Activated T-helper 1 cell treated with Interleukin-2 at 50 U/mL for 16 hours (primary cell): ENCODE data around the gene IL4R.
A peak's percentile ranks its signal among the peaks of the same experiment; 100 is the strongest.

Experiments
- DNase-seq: peaks from one replicate; pipeline ENCODE4 v3.0.0-alpha.2; 2020; ENCODE audit warnings: low read depth

Gene IL4R

DNA sequence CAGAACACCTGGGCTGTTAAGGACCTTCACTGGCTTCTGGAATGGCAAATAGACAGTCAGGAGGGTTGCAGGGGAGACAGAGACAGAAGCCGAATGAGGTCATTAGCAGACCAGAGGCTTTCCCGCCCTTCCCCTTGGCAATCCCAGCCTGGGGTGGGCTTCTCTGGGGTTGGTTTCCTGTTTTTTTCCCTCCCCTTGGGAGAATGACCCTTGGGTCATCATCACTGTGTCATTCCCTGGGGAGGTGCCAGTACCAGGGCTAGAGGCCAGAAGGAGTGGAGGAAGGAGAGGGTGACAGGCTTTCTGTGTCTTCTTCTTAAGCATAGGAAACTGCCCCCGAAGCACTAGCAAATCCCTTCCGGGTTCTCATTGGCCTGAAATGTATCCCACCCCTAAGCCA is 45.3 kb downstream of the IL4R start:
- no peak for DNase-seq

DNA sequence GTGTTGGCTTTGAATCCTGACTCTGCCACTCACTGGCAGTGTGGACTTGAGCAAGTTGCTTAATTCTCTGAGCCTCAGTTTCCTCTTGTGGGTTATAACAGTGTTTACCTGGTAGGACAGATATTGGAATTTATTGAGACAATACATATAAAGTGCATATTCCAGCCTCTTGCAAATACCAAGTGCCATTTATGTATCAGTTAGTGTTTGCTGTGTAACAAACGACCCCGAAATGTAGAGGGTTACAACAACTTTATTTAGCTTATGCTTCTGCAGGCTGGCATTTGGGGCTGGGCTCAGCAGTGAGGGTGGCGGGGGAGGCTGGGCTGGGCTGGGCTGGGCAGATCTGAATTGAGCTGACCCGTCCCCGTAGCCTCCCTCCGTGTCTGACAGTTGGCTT is 45.8 kb downstream of the IL4R start:
- no peak for DNase-seq

DNA sequence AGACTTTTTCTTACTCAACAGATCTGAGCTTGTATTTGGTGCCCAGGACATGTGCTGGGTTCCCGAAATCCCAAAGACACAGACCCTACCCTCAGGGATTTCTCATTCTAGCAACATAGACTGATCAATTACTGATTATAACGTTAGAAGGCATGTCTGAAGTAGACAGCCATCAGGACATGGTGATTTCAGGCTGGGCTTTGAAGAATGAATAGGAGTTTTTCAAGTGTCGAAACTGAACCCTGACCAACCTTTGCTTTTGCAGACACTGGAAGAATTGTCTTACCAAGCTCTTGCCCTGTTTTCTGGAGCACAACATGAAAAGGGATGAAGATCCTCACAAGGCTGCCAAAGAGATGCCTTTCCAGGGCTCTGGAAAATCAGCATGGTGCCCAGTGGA is 48.2 kb downstream of the IL4R start:
- DNase-seq = no peak

DNA sequence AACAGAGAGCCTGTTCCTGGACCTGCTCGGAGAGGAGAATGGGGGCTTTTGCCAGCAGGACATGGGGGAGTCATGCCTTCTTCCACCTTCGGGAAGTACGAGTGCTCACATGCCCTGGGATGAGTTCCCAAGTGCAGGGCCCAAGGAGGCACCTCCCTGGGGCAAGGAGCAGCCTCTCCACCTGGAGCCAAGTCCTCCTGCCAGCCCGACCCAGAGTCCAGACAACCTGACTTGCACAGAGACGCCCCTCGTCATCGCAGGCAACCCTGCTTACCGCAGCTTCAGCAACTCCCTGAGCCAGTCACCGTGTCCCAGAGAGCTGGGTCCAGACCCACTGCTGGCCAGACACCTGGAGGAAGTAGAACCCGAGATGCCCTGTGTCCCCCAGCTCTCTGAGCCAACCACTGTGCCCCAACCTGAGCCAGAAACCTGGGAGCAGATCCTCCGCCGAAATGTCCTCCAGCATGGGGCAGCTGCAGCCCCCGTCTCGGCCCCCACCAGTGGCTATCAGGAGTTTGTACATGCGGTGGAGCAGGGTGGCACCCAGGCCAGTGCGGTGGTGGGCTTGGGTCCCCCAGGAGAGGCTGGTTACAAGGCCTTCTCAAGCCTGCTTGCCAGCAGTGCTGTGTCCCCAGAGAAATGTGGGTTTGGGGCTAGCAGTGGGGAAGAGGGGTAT is 48.9 kb downstream of the IL4R start:
- no peak for DNase-seq

DNA sequence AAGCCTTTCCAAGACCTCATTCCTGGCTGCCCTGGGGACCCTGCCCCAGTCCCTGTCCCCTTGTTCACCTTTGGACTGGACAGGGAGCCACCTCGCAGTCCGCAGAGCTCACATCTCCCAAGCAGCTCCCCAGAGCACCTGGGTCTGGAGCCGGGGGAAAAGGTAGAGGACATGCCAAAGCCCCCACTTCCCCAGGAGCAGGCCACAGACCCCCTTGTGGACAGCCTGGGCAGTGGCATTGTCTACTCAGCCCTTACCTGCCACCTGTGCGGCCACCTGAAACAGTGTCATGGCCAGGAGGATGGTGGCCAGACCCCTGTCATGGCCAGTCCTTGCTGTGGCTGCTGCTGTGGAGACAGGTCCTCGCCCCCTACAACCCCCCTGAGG is 49.5 kb downstream of the IL4R start:
- no peak for DNase-seq

DNA sequence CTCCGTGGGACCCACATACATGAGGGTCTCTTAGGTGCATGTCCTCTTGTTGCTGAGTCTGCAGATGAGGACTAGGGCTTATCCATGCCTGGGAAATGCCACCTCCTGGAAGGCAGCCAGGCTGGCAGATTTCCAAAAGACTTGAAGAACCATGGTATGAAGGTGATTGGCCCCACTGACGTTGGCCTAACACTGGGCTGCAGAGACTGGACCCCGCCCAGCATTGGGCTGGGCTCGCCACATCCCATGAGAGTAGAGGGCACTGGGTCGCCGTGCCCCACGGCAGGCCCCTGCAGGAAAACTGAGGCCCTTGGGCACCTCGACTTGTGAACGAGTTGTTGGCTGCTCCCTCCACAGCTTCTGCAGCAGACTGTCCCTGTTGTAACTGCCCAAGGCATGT is 50.0 kb downstream of the IL4R start:
- DNase-seq = no peak

DNA sequence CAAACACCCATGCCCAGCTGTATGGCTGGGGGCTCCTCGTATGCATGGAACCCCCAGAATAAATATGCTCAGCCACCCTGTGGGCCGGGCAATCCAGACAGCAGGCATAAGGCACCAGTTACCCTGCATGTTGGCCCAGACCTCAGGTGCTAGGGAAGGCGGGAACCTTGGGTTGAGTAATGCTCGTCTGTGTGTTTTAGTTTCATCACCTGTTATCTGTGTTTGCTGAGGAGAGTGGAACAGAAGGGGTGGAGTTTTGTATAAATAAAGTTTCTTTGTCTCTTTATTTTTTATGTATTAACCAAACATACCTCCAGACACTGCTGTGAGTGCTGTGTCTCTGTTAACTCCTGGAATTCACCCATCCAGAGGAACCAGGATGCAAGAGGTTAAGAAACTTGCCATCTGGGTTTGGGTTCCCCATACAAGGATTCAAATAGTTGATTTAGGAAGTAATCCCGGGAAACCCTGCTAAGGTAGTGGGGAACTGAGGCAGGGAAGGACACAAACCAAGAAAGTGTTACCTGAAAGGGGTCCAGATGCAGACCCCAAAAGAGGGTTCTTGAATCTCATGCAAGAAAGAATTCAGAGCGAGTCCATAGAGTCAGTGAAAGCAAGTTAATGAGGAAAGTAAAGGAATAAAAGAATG is 50.8 kb downstream of the IL4R start:
- DNase-seq = no peak

DNA sequence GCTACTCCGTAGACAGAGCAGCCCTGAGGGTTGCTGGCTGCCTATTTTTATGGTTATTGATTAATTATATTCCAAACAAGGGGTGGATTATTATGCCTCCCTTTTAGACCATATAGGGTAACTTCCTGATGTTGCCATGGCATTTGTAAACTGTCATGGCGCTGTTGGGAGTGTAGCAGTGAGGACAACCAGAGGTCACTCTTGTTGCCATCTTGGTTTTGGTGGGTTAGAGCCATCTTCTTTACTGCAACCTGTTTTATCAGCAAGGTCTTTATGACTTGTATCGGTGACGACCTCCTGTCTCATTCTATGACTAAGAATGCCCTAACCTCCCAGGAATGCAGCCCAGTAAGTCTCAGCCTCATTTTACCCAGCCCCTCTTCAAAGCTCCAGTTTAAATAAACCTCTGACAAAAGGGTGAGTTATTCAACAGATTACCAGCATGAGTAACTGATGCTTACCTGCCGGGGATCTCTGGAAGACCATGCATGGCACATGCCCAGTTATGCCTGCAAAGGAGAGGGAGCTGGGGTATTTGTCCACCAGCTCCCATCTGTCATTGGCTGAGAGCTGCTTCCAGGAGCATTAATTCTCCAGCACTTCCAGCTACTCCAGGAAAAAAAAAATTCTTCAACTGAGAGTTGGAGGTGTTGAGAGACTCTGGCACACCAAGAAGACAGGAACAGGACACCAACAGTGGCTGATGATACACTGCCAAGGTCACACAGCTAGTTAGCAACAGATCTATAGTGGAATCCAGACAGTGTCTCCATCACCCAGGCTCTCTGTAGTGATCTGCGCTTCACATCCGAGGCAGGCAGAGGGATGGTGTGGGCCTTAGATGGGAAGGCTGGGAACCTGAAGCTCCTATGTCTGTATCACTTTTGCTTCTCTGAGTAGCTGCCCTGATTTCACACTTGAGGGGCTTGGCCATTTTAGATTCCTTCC is 51.6 kb downstream of the IL4R start:
- no peak for DNase-seq

DNA sequence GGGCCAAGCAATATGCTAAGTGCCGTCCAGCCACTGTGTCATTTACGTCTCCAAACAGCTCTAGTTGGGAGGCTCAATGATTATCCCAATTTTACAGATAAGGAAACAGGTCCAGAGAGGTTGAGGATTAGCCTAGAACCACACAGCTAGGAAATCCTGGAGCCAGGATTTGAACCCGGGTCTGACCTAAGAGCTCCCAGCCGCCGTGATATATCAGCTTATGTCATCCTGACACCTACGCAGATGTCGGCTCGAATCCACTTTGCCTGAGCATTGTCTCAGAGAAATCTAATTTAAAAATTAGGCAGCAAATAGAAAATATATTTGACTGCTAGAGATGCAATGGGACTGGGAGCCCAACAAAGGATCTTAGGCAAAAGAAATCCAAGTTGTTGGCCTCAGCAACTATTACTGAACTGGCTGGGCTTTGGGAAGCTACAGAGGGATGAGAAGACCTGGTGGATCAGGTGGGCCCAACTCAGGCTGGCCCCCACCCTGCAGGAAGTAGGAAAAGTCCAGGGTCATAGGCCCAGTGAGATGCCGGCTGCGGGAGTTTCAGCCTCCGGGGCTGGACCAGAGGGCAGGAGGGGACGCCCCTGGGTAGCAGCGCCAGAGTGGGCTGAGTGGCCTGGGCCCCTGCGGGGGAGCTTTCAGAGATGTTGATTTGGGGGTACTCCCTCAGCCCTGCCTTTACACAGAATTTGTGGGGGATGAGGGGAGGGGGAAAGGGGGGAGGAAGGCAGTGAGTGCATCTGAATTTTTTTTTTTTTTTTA is 53.1 kb downstream of the IL4R start:
- peak; percentile 13 for DNase-seq

DNA sequence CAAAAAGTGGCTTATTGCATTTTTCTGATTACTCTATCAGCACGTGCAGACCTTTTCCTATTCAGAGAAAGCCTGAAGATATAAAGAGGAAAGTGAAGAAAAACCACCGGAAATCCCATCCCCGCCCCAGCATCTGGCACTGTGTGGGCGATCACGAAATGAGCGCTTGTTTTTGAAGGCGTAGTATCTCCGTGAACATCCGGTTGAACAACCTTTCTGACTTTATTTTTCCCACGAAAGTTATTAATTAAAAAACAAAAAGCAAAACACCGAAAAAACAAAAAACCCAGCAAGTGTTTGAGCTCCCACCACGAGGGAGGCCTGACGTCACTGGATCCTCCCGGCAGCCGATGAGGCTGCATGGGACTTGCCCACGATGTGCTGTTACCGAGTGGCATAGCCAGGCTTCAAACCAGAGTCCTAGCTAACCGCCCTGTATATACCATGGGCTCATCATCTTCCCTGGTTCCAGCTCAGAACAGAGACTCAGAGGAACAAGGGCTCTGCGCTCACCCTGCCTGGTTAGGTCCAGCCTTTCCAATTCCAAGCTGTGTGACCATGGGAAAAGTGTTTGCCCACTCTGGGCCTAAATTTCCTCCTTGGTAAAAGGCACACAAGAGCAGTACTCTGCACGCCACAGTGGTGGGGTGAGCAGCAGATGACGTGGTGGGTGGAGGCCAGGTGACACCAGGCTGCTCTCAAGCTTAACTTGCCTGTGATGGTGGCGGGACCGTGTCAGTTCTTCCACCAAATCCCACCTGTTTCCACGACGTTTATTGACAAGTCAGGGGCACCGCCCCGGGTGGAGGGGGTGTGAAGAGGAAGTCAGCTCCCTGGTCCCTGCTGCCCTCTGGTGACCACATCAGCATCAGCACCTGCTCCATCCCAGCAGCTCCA is 53.9 kb downstream of the IL4R start:
- DNase-seq = peak; percentile 75

DNA sequence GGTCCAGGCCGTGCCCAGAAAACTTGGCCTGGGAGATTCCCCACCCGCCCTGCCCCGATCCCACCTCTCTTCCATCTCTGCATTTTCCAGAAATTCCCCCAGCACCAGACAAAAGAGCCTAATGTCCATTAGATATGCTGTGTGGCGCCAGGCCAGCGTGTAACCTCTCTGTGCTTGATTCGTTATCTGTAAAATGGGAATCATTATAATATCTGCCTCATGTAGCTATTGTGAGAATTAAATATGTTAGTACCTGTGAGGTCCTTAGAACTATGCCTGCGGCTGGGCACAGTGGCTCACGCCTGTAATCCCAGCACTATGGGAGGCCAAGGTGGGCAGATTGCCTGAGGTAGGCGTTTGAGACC is 54.6 kb downstream of the IL4R start:
- no peak for DNase-seq

DNA sequence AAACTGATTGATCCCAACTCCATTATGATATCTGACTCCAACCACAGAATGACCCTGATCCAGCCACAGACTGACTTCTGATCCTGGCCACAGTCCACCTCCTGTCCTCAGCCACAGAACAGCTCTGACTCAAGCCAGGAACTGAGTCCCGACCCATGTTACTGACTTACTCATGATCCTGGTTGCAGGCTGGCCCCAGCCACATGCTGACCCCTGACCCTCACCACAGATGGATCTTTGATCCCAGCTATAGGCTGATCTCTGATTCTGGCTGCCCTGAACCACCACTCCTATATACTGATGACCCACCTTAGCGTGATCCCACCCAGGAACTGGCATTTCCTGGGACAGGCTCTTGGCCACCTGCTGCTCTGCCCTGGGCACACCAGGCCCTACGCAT is 56.0 kb downstream of the IL4R start:
- no peak for DNase-seq

DNA sequence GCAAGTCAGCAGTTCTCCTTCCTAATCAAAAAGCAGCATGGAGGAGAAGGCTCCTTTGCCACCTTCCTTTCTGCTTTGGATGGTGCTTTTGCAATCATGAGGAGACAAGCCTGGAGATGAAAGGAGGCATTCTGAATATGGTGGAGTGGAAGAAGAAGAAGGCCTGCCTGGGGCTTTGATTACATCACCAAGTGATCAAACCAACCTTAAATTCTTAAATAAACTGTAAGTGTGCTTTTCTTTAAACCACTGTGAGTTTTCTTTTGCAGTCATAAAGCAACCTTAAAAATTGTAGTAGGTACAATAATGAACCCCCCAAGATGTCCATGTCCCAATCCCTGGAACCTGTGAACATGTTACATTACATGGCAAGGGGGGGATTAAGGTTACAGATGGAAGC is 56.5 kb downstream of the IL4R start:
- no peak for DNase-seq

DNA sequence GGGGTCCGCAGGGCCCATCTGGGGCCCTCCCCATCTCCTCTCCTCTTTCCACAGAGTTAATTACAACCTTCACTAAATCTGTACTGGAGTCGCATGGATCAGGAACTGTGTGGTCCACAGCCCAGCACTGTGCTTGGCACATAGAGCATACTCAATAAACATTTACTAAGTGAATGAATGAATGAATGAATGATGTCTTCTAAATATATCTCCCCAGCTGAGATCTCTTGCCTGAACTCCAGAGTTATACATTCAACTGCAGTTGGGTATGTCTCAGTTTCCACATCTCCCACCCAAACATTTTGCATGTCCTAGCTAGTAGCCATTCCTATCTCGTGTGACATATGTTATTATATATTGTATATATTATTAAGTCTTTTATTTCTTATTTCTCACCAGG is 59.5 kb downstream of the IL4R start:
- DNase-seq = no peak

DNA sequence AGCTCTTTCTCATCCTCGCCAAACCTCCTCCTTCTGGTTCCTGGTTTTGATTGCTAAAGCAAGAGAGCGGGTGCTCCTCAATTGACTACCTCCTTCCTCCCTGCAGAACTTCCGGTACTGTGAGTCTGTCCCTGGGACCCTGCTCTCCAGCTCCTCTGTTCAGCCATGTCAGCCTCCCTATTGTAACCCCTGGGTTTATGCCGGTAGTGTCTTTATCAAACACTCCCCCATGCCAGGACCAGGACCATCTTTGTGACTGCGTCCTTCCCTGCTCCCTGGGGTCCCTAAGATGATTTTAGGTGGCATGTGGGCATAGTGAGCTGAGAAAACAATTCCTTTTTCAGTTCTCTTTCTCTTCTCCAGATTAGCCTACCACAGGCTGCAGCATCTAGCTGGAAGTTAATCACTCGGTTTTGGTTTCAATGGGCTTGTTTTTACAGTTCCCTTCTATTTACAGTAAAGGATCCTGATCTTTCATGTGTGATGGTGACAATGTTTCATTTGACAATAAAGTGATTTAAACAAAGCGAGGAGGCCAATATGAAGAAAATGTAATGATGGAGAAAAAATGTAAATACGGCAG is 60.5 kb downstream of the IL4R start:
- DNase-seq = no peak

DNA sequence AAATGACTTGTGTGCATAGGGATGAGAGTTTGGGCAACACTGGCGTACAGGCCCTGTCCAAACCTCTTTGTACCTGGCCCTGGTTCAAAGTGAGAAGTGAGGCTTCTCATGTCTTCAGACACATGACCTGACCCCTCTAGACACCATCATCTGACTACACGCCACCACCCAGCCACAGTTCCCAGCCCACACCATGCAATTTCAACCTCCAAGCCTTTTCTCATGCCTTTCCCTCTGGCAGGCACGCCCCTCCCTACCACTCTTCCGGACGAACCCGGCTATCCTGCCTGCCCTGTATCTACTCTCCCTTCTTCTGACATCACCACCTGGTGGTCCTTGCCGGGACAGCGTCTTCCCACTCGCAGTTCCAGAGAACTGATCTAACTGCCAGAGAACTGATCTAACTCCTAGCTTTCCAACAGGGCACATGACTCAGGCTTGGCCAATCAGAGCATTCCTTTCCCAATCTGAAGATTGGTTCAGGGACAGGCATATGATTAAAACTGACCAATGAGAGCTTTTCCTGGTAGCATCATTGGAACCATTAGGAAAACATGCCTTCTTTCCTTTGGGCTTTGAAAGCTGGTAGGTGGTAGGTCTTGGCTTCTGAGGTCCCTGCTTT is 61.1 kb downstream of the IL4R start:
- no peak for DNase-seq

DNA sequence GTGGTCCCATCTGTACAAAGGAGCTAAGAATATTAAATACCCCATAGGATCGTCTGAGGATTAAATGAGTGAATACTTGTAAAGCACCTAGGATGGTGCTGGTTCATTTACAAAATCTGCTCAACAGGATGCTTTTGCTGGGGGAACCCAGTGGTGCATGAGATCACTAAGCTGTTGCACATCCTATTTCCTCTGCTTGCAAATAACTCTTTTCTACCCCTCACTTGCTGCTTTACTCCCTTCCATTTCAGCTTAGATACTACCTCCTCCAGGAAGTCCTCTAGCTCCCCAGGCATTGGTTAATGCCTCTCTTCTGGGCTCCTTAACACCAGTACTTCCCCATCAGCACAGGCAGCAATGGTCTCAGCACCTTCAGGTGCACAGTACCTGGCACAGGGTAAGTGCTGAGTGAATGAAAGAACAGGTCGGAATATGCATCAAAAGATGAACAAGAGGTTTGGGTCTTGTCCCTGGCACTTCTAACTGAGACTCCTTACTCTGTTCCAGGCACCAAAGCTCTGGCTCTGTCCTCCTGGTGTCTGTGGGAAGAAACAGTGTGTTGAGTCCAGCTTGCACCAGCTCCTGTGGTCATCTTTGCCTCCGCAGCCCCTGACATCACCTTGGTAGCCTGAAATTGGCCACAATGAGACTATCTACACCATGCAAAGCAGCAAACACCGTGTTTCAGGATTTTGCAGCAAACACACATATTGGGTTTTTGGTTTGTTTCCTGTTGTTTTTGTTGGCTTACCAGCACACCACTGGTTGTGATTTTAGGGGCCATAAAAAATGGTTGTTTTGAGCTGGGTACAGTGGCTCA is 64.1 kb downstream of the IL4R start:
- DNase-seq = no peak

DNA sequence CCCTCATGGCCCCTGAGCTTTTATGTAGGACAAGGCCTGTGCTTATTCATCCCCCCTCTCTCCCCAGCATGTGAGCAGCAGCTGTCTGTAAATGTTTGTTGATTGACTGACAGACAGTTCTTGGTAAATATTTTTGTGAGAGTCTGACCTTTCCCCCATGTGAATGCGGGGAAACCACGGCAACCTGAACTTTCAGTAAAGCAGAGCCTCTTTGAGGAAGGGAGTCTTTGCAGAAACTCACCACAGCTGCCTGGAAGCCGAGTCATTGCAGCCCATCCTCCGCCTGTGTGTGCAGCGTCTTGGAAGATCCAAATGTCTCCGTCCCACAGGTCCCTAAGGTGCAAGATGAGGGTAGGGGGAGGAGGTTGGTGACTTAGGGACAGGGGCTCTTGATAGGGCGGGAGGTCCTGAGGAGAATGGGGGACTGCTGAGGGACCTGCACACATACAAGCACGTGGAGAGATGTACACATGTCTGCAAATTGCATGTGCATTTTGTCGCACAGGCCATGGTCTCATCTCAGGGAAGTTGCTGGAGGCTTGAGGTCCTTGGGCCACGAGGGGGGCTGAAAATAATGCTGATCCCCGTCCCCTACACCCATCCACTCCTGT is 65.2 kb downstream of the IL4R start:
- DNase-seq = no peak

DNA sequence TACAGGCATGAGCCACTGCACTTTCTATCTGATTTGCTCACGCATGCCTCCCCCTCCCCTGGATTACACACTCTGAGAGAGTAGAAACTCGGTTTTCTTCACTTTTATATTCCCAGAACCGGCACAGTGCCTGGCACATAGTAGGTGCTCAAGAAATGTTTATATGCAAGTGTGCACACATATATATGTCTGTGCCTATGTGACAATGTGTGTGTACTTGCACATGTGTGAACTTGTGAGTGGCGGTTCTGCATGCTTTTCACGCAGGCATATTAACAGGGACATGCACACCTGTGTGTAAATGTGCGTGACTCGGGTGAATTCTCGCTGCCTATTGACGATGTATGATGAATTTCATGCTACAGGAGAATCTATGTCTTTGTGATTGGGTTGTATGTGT is 66.1 kb downstream of the IL4R start:
- no peak for DNase-seq
